Ascending aorta (tissue), 2 donors: ENCODE measurements around the gene USP48. TPM values are rescaled to one million over a fixed set of nuclear protein-coding genes. Genes with fewer than 3 reads are reported as not detected.

ENCODE experiments used
- DNase-seq, 2 donors: peaks; one replicate each; pipeline ENCODE4 v3.0.0-alpha.2; 2019; ENCODE audit warnings: low spot score in 2 of 2
- H3K27ac ChIP-seq, 2 donors: fragments of 200-600 bp; sonication (generic); one replicate each; pipeline ENCODE4 v1.5.1; 2016 to 2017; ENCODE audit warnings: mild to moderate bottlenecking in 1 of 2
- H3K27me3 ChIP-seq: fragments of 200-600 bp; sonication (generic); one replicate; pipeline ENCODE4 v1.5.1; 2017
- H3K36me3 ChIP-seq, 2 donors: fragments of 200-600 bp; sonication (generic); one replicate each; pipeline ENCODE4 v1.5.1; 2016
- H3K4me1 ChIP-seq, 2 donors: fragments of 200-600 bp; sonication (generic); one replicate each; pipeline ENCODE4 v1.5.1; 2016 to 2017; ENCODE audit warnings: mild to moderate bottlenecking in 1 of 2
- H3K4me3 ChIP-seq, 2 donors: fragments of 200-600 bp; sonication (generic); one replicate each; pipeline ENCODE4 v1.5.1; 2016 to 2017; ENCODE audit warnings: mild to moderate bottlenecking in 1 of 2
- H3K9me3 ChIP-seq, 2 donors: fragments of 200-600 bp; sonication (generic); one replicate each; pipeline ENCODE4 v1.5.1; 2016
- intact Hi-C: fragments of 100-400 bp; cut with DNase I; formaldehyde crosslinking; loops from one replicate; pipeline ENCODE4 v1.15.1; 2023
- total RNA-seq: library from RNA; depleted of rRNA; stranded (reverse); fragments of >200 nt; gene quantifications from one replicate; pipeline ENCODE4 v1.1.0, GENCODE V29; 2016
- TF ChIP-seq, protein P1 (sequence below), 3 experiments: fragments of 200-600 bp in 2 of 3; fragments of 450-650 bp in 1 of 3; sonication (generic) in 2 of 3; IDR thresholded peaks; one replicate each; pipeline ENCODE4 v1.5.1; 2016 to 2019; ENCODE audit warnings: antibody characterized with exemption in 3 of 3, mild to moderate bottlenecking in 1 of 3, moderate library complexity in 1 of 3

USP48 gene
- total RNA-seq, 1 donor from 2014 or later, result 41.3 TPM

DNA sequence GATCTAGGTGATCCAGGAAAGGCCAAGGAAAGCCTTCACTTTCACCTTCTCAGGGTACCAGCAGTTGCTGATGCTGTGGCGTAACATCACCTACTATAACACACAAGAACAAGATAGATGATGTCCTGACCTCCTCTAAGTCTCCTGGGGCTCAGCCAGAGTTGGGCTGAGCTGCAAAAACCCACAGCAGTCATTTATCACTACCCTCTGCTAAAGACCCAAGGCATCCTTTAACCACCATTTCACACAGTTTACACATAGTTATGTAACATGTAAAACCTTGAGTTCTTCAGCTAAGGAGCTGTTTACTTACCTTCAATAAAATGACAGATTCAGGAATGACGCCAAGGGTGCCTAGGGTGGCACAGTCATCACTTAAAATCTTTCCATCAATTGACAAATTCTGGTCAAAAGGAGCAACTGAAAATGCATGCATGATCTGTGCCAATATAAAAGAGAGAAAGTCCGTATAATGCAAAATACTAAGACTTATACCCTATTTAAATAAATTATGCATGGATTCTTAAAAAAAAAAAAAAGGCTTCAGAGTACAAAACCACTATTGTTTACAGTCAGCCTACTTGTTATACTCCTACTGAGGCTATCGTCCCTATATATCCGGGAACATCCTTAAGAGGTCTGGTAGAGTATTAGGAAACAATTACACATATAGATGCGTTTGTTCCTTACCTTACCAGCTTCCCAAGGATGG is 93.1 kb downstream of the USP48 start:
- Histone ChIP-seq H3K36me3 (peaks cover 66 to 85% of the 10 kb centered on the region in 2 donors), H3K27me3 (no peaks in the 10 kb centered on the region)
- TF ChIP-seq, protein P1, sequence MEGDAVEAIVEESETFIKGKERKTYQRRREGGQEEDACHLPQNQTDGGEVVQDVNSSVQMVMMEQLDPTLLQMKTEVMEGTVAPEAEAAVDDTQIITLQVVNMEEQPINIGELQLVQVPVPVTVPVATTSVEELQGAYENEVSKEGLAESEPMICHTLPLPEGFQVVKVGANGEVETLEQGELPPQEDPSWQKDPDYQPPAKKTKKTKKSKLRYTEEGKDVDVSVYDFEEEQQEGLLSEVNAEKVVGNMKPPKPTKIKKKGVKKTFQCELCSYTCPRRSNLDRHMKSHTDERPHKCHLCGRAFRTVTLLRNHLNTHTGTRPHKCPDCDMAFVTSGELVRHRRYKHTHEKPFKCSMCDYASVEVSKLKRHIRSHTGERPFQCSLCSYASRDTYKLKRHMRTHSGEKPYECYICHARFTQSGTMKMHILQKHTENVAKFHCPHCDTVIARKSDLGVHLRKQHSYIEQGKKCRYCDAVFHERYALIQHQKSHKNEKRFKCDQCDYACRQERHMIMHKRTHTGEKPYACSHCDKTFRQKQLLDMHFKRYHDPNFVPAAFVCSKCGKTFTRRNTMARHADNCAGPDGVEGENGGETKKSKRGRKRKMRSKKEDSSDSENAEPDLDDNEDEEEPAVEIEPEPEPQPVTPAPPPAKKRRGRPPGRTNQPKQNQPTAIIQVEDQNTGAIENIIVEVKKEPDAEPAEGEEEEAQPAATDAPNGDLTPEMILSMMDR (IDR thresholded peaks at IDR 0.05), result no peak

DNA sequence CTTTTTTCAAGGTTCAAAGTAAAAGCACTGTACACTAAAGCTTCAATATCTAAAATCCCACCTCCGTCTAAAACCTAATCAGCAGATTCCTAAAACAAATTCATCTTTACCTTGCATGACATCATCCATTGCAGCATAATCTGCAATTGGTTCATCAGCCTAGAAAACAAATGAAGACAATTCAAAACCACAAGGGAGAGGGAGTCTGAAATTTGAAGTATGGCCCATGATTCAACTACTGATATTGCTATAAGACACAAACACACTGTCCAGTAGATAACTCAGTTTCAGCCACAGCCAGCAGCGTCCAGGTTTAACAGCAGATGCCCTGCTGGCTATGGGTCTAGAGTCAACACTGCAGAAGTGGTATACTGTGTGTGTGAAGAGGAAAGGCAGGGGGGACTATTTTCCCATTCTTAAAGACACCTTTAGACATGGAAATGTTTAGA is 95.8 kb downstream of the USP48 start:
- DNase-seq, result no peak
- H3K4me1 ChIP-seq, result no peaks in the 10 kb centered on the region
- peaks cover 47 to 72% of the 10 kb centered on the region in 2 donors for H3K36me3 ChIP-seq
- no peaks in the 10 kb centered on the region for H3K27me3 ChIP-seq
- no peak overlapping the region for H3K27ac ChIP-seq
- H3K4me3 ChIP-seq, result no peak overlapping the region
- TF ChIP-seq, protein P1 (IDR thresholded peaks at IDR 0.05), result no peak
- no peaks in the 10 kb centered on the region for H3K9me3 ChIP-seq
- intact Hi-C loops, result no loop called here

More for the DNA sequence above, 93.1 kb downstream of the USP48 start:
- Histone ChIP-seq H3K9me3 (no peaks in the 10 kb centered on the region), H3K4me3 (no peak overlapping the region), H3K4me1 (no peaks in the 10 kb centered on the region), H3K27ac (no peak overlapping the region)
- intact Hi-C loops, result no loop called here
- no peak for DNase-seq

DNA sequence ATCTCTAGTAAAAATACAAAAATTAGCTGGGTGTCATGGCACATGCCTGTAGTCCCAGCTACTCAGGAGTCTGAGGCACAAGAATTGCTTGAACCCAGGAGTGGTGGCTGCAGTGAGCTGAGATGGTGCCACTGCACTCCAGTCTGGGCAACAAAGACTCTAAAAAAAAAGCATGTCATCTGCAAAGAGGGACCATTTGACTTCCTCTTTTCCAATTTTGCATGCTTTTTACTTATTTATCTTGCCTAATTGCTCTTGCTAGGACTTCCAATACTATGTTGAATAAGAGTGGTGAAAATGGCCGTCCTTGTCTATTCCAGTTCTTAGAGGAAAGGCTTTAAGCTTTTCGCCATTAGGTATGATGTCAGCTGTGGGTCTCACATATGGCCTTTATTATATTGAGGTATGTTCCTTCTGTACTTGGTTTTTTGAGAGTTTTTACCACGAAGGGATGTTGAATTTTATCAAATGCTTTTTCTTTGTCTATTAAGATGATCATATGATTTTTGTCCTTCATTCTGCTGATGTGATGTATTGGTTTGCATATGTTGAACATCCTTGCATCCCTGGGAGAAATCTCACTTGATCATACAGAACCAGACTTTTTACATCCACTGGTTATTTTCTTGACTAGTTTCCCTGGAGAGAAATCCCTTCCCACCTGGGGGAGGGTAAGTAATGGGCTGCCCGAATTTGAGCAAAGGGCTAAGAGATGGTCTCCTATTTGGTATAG is 96.8 kb downstream of the USP48 start:
- Histone ChIP-seq H3K4me3 (no peak overlapping the region), H3K4me1 (no peaks in the 10 kb centered on the region), H3K27me3 (no peaks in the 10 kb centered on the region), H3K27ac (no peak overlapping the region), H3K36me3 (peaks cover 42 to 71% of the 10 kb centered on the region in 2 donors), H3K9me3 (no peaks in the 10 kb centered on the region)
- DNase-seq, result no peak
- TF ChIP-seq, protein P1 (IDR thresholded peaks at IDR 0.05), result no peak
- intact Hi-C loops, result no loop called here

DNA sequence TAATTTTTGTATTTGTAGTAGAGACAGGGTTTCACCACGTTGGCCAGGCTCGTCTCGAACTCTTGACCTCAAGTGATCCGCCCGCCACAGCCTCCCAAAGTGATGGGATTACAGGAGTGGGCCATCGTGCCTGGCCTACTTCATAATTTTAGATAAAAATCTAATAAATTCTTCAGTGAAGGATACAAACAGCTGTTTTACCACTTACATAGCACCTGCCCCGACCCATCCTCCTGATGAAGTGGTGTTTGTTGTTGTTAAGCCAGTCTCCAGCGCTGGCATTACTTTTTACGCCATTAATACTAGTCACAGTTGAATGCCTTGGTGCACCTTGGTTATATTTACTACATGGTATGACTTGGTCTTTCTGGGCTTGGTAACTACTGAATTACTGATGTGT is 101.5 kb downstream of the USP48 start:
- intact Hi-C loops, result no loop called here
- TF ChIP-seq, protein P1 (IDR thresholded peaks at IDR 0.05), result no peak
- Histone ChIP-seq H3K36me3 (peaks cover 17 to 65% of the 10 kb centered on the region in 2 donors), H3K27me3 (no peaks in the 10 kb centered on the region), H3K9me3 (no peaks in the 10 kb centered on the region), H3K4me3 (no peak overlapping the region), H3K4me1 (no peaks in the 10 kb centered on the region), H3K27ac (no peak overlapping the region)
- no peak for DNase-seq

DNA sequence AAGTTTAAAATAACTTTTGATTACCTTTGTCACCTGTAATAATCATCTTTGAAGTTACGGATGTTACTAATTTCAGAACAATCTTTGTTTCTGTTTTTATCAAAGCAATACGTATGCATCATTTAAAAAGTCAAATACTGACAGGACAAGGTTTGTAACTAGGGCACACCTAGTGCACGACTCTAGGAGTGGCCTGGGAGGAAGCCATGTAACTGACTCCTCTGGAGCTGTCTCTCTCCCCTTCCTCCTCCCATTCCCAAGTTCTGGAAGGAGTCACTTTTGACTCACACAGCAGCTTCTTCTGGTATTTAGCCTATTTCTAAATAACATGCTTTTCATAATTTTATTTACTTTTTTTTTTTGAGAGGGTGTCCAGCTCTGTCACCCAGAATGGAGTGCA is 102.0 kb downstream of the USP48 start:
- Histone ChIP-seq H3K36me3 (peaks cover 12 to 60% of the 10 kb centered on the region in 2 donors), H3K27ac (no peak overlapping the region), H3K4me1 (no peaks in the 10 kb centered on the region), H3K9me3 (no peaks in the 10 kb centered on the region), H3K27me3 (no peaks in the 10 kb centered on the region), H3K4me3 (no peak overlapping the region)
- intact Hi-C loops, result no loop called here
- TF ChIP-seq, protein P1 (IDR thresholded peaks at IDR 0.05), result no peak
- no peak for DNase-seq
